C4-2B (cell line): ENCODE measurements around the gene BRPF1.

Experiments used
- ZFX ChIP-seq: fragments of 450-650 bp; IDR thresholded peaks from 2 replicates; pipeline ENCODE4 v1.6.1; 2017
- TF ChIP-seq, protein P1 (sequence below): fragments of 450-650 bp; conservative IDR thresholded peaks from 2 replicates; pipeline ENCODE4 v1.5.1; 2017; ENCODE audit warnings: mild to moderate bottlenecking

DNA sequence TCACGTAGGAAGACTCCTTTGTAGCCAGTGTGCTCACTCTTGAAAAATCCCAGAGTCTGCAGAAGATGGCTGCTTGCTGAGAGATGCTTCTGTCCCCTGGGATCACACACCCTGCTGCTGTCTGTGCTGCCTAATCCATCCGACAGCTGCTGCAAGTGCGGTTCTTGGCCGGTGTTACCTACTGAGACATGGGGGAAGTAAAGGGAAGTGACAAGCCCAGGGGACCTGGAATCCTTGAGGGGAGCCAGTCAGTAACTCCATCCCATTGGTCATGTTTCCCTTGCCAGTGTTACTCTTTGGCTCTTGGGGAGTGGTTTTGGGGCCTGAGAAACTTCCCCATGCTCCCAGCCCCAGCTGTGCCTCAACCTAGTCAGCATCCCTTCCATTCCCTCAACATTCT, 36.2 kb upstream of the BRPF1 start:
- TF ChIP-seq, protein P1, sequence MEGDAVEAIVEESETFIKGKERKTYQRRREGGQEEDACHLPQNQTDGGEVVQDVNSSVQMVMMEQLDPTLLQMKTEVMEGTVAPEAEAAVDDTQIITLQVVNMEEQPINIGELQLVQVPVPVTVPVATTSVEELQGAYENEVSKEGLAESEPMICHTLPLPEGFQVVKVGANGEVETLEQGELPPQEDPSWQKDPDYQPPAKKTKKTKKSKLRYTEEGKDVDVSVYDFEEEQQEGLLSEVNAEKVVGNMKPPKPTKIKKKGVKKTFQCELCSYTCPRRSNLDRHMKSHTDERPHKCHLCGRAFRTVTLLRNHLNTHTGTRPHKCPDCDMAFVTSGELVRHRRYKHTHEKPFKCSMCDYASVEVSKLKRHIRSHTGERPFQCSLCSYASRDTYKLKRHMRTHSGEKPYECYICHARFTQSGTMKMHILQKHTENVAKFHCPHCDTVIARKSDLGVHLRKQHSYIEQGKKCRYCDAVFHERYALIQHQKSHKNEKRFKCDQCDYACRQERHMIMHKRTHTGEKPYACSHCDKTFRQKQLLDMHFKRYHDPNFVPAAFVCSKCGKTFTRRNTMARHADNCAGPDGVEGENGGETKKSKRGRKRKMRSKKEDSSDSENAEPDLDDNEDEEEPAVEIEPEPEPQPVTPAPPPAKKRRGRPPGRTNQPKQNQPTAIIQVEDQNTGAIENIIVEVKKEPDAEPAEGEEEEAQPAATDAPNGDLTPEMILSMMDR = no peak
- no peak for TF ChIP-seq ZFX
